Fibroblast of the aortic adventitia (primary cell): ENCODE data around the gene BMS1. TPM values are rescaled to one million over a fixed set of nuclear protein-coding genes. Genes with fewer than 3 reads are reported as not detected.
"Not testable (repeated sequence)": the region's sequence is repeated elsewhere in the genome, so short reads cannot be mapped to it uniquely, and the experiment has no call there.

Experiments used
- DNase-seq: peaks from one replicate; pipeline ENCODE4 v3.0.0-alpha.2; 2010; ENCODE audit warnings: low read depth
- H3K4me3 ChIP-seq: 2 replicates; pipeline ENCODE4 v1.5.1; 2011; ENCODE audit warnings: low read depth, mild to moderate bottlenecking, control low read depth, low read length, moderate library complexity
- CTCF ChIP-seq: IDR thresholded peaks from 2 replicates; pipeline ENCODE4 v1.5.1; 2011; ENCODE audit warnings: mild to moderate bottlenecking, low read length, control low read depth, inconsistent platforms; ENCODE audit not compliant: insufficient read depth
- total RNA-seq: library from RNA; depleted of rRNA; stranded (reverse); fragments of >200 nt; gene quantifications from 2 replicates; pipeline ENCODE4 v1.2.3, GENCODE V29; 2012; ENCODE audit warnings: low replicate concordance

BMS1 gene
- total RNA-seq, 1 donor, result 16.1 TPM

- no peak for TF ChIP-seq CTCF
- H3K4me3 ChIP-seq, result no peak overlapping the region
- DNase-seq, result no peak
Measured at GRCh38 chr10:42785759-42786158, 3.2 kb downstream of the BMS1 start.

- no peak overlapping the region for H3K4me3 ChIP-seq
- no peak for DNase-seq
- TF ChIP-seq CTCF, result no peak
Measured at GRCh38 chr10:42790835-42791234, 8.2 kb downstream of the BMS1 start.

- DNase-seq, result no peak
- no peak overlapping the region for H3K4me3 ChIP-seq
- TF ChIP-seq CTCF, result no peak
Measured at GRCh38 chr10:42795701-42796100, 13.1 kb downstream of the BMS1 start.

- TF ChIP-seq CTCF, result no peak
- no peak overlapping the region for H3K4me3 ChIP-seq
- no peak for DNase-seq
Measured at GRCh38 chr10:42801135-42801534, 18.5 kb downstream of the BMS1 start.

- H3K4me3 ChIP-seq, result no peak overlapping the region
- no peak for TF ChIP-seq CTCF
- no peak for DNase-seq
Measured at GRCh38 chr10:42802876-42803275, 20.3 kb downstream of the BMS1 start.

- TF ChIP-seq CTCF, result no peak
- no peak overlapping the region for H3K4me3 ChIP-seq
- no peak for DNase-seq
Measured at GRCh38 chr10:42809676-42810075, 27.1 kb downstream of the BMS1 start.

- no peak overlapping the region for H3K4me3 ChIP-seq
- TF ChIP-seq CTCF, result no peak
- no peak for DNase-seq
Measured at GRCh38 chr10:42812028-42812427, 29.4 kb downstream of the BMS1 start.

GRCh38 chr10:42813989-42814687 is 31.5 kb downstream of the BMS1 start:
- DNase-seq, H3K4me3 ChIP-seq: not testable (repeated sequence)

GRCh38 chr10:42816334-42816733 is 33.7 kb downstream of the BMS1 start:
- not testable (repeated sequence) for DNase-seq, H3K4me3 ChIP-seq
